UCSD-AML1 (cell line): ENCODE results near the gene LPAR6.

ENCODE experiments used
- DNase-seq: peaks from one replicate; lab custom pipeline; 2025; ENCODE audit not compliant: unreplicated experiment; lab: John Stamatoyannopoulos, UW

Gene LPAR6

DNA sequence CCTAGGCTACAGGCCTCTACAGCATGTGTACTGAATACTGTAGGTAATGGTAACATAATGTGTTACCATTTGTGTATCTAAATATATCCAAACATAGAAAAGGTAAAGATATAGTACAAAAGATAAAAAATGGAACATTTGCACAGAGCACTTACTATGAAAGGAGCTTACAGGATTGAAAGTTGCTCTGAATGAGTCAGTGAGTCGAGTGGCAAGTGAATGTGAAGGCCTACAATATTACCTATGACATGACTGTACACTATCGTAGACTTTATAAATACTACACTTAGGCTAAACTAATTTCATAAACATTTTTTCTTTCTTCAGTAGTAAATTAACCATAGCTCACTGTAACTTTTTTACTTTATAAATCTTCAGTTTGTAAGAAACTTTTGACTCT, 35.1 kb downstream of the LPAR6 start:
- no peak for DNase-seq

DNA sequence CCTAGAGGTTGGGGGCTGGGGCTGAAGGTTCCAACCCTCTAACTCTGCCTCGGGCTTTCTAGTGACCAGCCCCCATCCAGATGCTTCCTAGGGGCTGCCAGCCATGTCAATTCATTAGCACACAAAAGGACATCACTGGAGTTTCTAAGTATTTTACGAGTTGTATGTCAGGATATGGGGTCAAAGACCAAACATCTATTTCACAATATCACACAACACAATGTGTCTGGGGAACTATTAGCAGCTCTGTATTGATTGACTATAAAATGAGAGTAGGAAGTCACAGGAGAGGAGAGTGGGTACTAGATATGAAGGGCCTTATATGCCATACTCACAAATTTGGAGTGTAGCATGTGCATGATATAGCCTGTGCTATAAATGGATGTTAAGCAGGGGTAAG, 42.1 kb downstream of the LPAR6 start:
- DNase-seq, result no peak

DNA sequence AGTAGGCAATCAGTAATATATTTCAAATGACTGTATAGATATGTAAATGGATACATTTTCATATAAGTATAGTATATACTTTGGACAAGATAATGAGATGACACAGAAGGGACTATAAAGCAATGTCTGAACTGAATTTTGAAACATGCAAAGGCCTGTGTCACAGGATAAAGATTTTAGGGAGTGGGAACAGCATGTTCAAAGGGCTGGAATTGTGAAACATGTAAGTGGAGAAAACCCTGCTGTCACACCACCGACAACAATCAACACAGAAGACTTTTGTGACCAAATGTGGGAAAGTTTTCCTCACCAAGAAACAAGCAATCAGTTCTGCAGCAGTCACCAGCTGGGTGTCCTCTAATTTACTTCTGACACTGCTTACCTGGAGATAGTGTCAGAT, 42.9 kb downstream of the LPAR6 start:
- no peak for DNase-seq
